Measurements from ENCODE around the gene MTMR3.

DNA sequence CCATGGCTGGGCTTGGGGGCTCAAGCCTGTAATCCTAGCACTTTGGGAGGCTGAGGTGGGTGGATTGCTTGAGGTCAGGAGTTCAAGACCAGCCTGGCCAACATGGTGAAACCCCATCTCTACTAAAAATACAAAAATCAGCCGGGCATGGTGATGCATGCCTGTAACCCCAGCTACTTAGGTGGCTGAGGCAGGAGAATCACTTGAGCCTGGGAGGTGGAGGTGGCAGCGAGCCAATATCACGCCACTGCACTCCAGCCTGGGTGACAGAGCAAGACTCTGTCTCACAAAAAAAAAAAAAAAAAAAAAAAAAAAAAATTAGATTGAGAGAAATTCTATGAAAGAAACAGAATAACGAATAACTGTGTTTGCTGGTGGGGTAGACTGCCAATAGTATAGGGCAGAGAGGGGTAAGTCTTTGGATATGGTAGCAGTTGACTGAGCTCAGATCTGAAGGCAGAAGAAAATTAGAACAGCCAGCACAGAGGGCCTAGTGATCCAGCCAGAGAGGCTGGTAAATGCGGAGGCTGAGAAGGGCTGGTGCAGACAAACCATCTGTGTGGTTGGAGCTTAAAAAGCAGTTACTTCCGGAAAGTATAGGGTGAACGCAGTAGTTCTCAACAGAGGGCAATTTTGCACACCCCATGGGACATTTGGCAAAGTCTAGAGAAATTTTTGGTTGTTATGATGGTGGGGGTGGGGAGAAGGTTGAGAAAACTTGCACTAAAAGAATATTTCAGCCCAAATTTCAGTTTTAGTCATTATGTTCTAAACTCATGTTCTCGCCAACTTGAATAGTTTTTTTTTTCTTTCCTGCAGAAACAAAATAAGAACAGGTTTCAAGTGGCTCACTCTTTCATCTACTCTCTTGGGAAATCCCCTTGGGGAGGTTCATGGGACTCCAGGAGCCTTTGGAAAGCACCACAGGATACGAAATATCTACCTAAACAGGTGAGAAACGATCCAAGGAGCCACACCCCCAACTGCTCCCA, 195.6 kb downstream of the MTMR3 start:
- TF ChIP-seq POLR2A (IDR thresholded peaks at IDR 0.05; ENCODE audit: low read depth) (no peak), EP300 (IDR thresholded peaks at IDR 0.05) (no peak)
- TF ChIP-seq, protein P1, sequence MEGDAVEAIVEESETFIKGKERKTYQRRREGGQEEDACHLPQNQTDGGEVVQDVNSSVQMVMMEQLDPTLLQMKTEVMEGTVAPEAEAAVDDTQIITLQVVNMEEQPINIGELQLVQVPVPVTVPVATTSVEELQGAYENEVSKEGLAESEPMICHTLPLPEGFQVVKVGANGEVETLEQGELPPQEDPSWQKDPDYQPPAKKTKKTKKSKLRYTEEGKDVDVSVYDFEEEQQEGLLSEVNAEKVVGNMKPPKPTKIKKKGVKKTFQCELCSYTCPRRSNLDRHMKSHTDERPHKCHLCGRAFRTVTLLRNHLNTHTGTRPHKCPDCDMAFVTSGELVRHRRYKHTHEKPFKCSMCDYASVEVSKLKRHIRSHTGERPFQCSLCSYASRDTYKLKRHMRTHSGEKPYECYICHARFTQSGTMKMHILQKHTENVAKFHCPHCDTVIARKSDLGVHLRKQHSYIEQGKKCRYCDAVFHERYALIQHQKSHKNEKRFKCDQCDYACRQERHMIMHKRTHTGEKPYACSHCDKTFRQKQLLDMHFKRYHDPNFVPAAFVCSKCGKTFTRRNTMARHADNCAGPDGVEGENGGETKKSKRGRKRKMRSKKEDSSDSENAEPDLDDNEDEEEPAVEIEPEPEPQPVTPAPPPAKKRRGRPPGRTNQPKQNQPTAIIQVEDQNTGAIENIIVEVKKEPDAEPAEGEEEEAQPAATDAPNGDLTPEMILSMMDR (IDR thresholded peaks at IDR 0.05), result no peak

Data from esophagus muscularis mucosa (tissue), 4 donors.